NCI-H524 treated with DMSO at 0.1 percent for 48 hours (cell line): ENCODE measurements around the gene ANKRD10.
"Not testable (repeated sequence)": the region's sequence is repeated elsewhere in the genome, so short reads cannot be mapped to it uniquely, and the experiment has no call there.

Experiments
- DNase-seq: peaks from one replicate; lab custom pipeline; 2025; lab: John Stamatoyannopoulos, UW

Gene ANKRD10

DNA sequence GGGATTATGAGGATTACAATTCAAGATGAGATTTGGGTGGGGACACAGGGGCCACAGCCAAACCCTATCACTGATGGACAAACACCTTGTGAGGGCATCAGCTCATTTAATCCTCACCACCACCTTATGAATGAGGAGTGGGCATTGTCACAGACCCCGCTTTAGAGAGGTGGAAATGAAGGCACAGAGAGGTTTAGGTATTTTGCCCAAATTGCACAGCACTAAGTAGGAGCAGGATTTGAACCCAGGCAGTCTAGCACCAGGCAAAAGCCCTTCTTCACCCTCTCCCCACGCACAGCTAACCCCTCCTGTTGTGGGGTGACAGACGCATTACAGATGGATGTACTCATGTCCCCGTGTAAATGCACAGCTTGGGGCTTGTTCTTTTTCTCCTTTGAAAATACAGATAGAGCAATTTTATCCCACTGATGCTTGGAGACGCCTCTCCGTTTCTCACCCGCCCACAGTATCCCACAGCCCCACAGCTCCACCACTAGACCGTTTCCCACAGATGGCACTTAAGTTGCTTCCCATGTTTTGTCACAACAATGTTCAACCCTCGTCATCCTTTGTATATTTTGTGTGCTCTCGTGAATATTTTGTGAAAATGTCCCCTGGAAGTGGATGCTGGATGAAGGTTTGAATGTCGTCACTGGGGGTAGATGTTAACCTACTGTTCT lies 48.2 kb downstream of the ANKRD10 start:
- DNase-seq: no peak

- no peak for DNase-seq
These were observed 51.2 kb downstream of the ANKRD10 start for GRCh38 chr13:110863685-110864084.

GRCh38 chr13:110860983-110861382 lies 53.9 kb downstream of the ANKRD10 start:
- DNase-seq: no peak

DNA sequence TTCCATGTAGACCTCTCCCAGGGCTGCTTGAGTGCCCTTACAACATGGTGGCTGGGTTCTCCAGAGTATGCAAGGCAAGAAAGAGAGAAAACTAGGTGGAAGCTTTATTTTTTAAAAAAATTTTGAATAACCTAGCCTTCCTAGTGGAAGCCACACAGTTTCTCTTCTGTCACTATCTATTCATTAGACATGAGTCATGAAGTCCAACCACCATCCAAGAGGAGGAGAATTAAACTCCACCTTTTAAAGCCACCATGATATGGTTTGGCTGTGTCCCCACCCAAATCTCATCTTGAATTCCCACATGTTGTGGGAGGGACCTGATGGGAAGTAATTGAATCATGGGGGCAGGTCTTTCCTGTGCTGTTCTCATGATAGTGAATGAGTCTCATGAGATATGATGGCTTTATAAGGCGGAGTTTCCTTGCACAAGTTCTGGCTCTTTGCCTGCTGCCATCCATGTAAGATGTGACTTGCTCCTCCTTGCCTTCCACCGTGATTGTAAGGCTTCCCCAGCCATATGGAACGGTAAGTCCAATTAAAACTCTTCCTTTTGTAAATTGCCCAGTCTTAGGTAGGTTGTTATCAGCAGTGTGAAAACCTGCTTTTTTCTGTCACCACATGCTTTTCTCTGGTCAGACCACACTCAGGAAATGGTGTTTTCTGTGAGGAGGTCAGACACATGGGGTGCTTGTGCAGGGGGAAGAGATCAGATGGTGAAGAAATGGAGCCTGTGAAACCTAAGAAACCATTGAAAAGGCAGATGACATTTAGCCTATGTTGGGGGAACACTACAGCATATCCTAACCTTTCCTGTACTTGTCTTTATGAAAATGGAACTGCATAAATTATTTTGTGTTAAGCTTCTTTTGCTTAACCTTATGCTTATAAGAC lies 57.7 kb downstream of the ANKRD10 start:
- no peak for DNase-seq

DNA sequence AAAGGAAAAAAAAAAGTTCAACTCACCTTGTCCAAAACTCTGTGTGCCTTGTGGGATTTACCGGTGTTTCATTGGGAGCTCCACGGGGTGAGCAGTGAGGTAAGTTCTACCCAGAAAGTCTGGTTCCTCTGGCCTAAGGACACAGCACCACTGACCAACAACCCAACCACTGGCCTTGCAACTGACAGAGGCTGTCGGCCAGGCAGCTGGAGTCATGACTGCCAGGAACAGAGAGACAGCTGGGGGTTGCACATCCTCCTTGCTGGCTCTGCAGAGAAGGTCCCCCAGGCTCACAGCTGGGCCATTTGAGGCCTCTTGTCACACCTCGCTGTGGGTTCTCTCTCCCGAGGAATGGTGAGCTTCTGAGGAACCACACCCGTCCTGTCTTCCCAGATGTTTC lies 59.5 kb downstream of the ANKRD10 start:
- no peak for DNase-seq

DNA sequence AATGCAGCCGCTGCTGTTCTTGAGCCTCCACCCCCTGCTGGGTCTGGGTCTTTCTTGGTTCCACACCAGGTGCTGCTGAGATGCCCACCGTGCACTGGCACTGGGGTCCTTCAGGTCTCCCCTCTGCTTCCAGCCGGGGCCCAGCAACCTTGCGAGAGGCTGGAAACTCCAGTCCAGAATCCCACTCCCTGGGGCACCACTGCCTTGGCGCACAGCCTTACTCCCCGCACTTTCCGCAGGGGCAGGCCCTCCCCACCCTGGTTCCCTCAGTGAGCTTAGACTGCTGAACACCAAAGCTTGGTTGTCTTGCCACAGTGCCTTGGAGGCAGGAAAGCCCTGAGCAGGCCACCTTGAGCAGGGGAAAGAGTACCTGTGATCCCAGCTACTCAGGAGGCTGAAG lies 60.0 kb downstream of the ANKRD10 start:
- DNase-seq: no peak

DNA sequence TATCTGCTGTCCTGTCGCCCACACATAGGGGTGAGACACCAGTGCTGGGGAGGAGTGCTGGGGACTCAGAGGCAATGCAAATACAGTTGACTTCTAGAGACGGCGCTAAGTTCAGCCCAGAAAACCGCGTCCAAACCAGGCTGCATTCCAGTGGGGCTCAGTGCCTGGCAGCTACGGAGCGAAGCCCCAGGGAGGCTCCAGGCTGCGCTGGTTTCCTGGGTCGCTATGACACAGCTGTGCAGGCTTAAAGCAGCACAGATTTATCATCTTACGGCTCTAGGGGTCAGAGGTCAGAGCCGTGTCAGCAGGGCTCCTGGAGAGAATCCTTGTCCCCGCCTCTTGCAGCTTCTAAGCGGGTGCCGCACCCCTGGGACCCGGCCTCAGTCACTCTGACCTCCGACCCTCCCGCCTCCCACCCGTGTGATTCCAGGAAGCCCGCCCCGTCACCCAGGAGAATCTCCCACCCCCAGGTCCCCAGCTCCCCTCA lies 61.6 kb downstream of the ANKRD10 start:
- DNase-seq: no peak

GRCh38 chr13:110850840-110851239 lies 64.0 kb downstream of the ANKRD10 start:
- DNase-seq: no peak

- DNase-seq: no peak
These were observed 64.9 kb downstream of the ANKRD10 start for GRCh38 chr13:110850006-110850405.

- DNase-seq: no peak
These were observed 69.3 kb downstream of the ANKRD10 start for GRCh38 chr13:110845520-110845919.

GRCh38 chr13:110841846-110842245 lies 73.0 kb downstream of the ANKRD10 start:
- no peak for DNase-seq

GRCh38 chr13:110841406-110841805 lies 73.5 kb downstream of the ANKRD10 start:
- DNase-seq: no peak

DNA sequence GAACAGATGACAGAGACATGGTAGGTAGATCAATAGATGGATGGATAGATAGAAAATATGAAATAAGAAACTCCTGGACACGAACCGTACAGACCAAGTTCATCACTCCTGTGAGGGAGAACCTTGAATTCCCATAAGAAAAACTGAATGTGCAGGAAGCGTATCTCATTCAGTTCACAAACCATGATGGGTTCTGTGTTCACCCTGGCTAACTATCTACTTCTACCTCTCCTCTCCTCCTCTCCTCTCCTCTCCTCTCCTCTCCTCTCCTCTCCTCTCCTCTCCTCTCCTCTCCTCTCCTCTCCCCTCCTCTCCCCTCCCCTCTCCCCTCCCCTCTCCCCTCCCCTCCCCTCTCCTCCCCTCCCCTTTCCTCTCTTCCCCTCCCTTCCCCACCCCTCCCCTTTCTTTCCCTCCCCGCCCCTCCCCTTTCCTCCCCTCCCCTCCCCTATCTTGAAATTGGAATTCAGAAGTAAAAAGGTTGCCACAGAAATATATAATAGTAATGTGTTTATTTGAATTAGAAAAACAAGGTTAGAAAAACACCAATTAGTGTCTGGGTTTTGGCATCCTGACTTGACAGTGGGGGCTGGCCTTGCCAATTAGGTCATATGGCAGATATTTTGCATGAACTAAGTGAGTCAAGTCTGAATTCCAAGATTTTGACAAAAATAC lies 75.9 kb downstream of the ANKRD10 start:
- DNase-seq: no peak

DNA sequence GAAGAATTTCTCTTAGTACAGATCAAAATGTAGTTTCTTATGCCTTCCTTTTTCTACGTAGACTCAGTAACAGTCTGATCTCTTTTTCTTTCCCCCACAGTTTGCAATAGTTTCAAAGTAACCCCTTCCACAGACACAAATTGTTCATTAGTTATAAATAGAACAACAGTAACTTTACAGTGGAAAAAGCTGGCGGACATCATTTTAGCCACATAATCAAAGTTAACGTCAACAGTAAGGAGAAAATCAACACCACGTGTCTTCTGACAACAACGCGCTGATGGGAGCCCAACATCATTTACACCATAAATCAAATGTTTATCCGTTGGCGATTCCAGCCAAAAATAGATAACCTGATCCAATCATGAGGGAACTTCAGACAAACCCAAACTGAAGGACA lies 76.8 kb downstream of the ANKRD10 start:
- DNase-seq: no peak

- not testable (repeated sequence) for DNase-seq
These were observed 77.3 kb downstream of the ANKRD10 start for GRCh38 chr13:110837397-110838061.

DNA sequence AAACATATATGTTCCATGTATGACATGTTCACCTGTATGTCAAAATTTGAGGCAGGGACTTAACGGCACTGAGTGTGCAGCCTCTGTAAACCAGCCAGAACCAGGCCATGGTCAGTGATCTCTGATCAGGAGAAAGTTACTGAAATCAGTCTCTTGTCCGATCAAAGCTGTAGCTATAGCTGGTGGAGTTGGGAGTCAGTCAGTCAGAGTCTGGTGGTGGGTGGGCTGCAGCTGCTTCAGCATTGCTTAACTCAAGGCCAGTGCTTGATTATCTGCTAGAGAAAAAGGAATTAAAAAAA lies 78.3 kb downstream of the ANKRD10 start:
- no peak for DNase-seq

DNA sequence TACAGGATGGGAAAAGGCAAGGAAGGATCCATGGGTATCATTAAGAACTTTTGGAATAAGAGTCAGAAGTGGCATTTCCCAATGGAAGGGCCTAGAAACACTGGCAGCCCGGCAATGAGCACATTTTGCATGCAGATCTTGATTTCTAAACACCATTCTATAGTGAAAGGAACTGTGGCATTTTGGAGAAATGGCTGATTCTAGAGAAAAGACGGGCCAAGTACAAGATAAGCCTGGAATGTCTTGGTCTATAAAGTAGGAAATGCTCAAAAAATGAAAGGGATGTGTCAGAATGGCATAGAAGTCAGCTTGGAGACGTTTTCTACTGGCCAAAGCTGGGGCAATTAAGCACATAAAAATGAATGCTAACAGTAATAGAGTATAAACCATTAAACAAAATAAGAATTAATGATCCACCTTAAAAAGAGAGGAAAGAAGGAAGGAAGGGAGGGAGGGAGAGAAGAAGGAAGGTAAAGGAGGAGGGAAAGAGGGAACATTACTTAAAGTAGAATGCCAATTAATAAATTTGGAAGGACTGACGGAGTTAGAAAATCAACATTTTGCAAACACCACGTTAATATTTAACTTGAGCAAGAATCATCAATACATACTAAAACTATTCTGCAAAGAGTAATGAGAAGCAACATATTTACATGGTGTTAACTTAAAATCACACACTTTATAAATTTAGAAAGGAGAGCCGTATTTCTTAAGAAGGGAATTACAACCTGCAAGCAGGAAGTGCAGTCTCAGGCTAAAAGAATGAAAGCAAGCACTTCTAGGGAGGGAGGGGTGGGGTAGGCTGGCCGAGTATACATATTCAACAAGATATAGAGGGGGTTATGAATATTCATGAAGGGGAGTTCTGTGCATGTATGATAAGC lies 78.9 kb downstream of the ANKRD10 start:
- no peak for DNase-seq

DNA sequence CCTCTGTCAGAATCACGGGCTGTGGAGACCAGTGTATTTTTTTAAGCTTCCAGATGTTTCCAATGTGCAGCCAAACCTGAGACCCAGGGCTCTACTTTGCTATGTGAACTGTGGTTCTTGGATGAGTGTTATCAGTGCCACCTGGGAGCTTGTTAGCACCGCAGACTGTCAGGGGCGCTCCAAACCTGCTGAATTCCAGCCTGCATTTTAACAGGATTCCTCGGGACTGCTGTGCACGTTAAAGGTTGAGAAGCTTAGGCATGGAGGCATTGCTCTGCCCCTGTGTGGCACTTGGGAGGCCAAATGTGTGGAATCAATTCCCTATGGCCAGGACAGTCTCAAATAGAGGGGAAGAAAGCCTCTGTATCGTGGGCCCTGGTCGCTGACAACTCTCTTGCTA lies 80.3 kb downstream of the ANKRD10 start:
- no peak for DNase-seq

GRCh38 chr13:110832531-110832930 lies 82.3 kb downstream of the ANKRD10 start:
- DNase-seq: no peak

DNA sequence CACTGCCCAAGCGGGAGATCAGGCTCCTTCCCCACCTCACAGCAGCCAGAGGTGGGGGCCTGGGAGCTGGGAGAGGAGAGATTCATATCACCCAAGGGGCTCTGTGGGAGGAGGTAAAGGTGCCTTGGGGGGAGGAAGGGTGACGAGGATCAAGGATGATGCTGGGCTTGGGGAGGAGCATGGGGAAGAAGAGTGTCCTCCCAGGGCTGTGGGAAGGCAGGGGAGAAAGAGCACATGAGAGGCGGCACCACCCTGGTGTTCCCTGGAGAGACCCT lies 82.7 kb downstream of the ANKRD10 start:
- DNase-seq: no peak

DNA sequence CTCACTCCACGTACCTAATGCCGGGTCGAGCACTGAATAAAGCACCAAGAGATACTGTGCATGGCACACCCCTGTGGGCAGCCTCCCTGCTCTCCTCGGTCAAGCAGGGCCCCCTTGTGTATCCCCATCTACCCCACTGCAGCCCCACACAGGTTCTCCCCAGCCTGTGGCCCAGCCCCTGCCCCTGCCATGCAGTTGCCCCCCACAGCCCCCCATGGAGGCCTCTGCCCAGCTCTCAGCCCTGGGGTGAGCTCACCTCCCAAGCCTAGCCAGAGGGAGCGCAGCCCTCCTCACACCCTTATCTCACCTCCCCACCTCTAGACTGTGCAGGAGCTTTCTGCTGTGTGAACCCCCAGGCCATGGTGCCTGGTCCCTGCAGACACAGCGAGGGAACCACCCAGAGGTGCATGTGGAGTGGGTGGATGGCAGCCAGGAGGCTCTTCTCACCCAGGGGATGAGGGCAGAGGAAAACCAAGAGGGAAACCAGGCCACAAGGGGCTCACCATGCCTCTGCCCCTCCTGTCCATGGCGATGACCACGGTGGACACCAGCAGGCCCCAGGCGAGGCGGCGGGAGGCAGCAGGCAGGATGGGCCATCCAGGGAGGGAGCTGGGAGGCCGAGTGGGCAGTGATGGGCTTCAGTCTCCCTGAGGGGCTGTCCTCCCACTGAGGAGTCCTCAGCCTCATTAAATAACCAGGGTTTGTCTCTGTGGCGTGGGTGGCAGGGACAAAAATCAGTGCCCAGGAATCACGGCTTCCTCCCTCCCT lies 83.2 kb downstream of the ANKRD10 start:
- DNase-seq: no peak
